Measurements from ENCODE around the gene SP140L.

- TF ChIP-seq CTCF (IDR thresholded peaks at IDR 0.05): no peak
- no peak for TF ChIP-seq POLR2A (IDR thresholded peaks at IDR 0.05)
Observed at GRCh38 chr2:230362030-230362691, 35.2 kb downstream of the SP140L start.
